Activated CD4-positive, alpha-beta T cell treated with anti-CD3 and anti-CD28 coated beads for 1 hour (primary cell): ENCODE data around the gene DIAPH1.
"Not testable (repeated sequence)": the region's sequence is repeated elsewhere in the genome, so short reads cannot be mapped to it uniquely, and the experiment has no call there.

Experiments
- DNase-seq: peaks from one replicate; pipeline ENCODE4 v3.0.0-alpha.2; 2020

Gene DIAPH1

GRCh38 chr5:141639357-141640050 is 20.7 kb upstream of the DIAPH1 start:
- DNase-seq: no peak

DNA sequence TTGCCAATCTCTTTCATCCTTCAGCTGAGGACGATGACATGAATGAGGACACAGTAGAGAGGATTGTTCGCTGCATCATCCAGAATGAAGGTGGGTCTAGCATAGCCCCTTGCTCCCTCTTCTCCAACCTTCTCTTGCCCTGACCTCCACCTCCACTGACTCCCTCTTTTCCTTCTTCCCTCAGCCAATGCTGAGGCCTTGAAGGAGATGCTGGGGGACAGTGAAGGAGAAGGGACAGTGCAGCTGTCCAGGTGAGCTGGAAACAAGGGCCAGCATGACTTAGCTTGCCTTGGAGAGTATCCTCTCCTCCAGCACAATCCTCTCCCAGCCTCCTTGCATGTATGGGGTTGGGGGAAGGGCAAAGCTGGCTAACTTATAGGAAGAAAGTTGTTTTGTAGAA is 20.0 kb upstream of the DIAPH1 start:
- DNase-seq: no peak

GRCh38 chr5:141637767-141638419 is 19.1 kb upstream of the DIAPH1 start:
- peak; percentile 31 for DNase-seq

- peak; percentile 30 for DNase-seq
These were observed 18.4 kb upstream of the DIAPH1 start for GRCh38 chr5:141637123-141637766.

- peak; percentile 90 for DNase-seq
These were observed 17.8 kb upstream of the DIAPH1 start, which contains the start of the genes HDAC3 and RELL2 for GRCh38 chr5:141636413-141637122. Gene HDAC3, minus strand, starts transcription at chr5:141636849. Its CDS starts 59 bp downstream, at chr5:141636790. Gene RELL2, plus strand, starts transcription at chr5:141636997. Its CDS starts 1,229 bp downstream, at chr5:141638226.

DNA sequence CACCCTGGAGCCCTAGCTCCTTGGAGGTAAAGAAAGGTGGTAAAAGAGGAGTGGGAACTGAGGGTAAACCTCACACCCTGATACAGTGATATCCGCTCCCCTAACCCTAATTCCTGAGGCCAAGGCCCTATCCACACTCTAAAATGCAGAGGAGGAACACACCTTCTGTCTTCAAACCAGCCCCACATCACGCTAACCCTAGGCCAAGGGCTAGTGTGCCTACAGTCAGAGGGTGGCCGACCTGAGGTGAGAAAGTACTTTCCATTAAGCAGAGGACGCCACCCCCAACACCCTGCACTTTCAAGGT is 17.3 kb upstream of the DIAPH1 start:
- no peak for DNase-seq

GRCh38 chr5:141635646-141636045 is 16.8 kb upstream of the DIAPH1 start:
- DNase-seq: no peak

DNA sequence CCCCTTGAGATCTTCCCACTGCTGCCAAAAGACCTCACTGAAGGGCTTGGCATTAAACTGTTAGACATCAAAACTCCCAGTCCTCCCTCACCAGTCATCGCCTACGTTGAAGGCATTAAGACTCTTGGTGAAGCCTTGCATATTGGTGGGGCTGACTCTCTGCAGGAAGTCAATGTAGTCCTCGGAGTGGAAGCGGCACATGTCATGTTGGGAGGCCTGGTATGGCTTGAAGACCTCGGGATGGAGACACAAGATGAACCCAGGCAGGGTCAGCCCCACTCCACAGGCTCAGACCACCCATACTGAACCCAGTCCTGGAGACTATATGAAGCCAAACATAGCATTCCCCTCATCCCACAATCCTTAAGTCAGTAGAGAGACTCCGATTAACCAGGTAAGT is 15.9 kb upstream of the DIAPH1 start:
- DNase-seq: no peak

- DNase-seq: no peak
These were observed 15.2 kb upstream of the DIAPH1 start for GRCh38 chr5:141633871-141634561.

- DNase-seq: no peak
These were observed 13.8 kb upstream of the DIAPH1 start for GRCh38 chr5:141632650-141633049.

DNA sequence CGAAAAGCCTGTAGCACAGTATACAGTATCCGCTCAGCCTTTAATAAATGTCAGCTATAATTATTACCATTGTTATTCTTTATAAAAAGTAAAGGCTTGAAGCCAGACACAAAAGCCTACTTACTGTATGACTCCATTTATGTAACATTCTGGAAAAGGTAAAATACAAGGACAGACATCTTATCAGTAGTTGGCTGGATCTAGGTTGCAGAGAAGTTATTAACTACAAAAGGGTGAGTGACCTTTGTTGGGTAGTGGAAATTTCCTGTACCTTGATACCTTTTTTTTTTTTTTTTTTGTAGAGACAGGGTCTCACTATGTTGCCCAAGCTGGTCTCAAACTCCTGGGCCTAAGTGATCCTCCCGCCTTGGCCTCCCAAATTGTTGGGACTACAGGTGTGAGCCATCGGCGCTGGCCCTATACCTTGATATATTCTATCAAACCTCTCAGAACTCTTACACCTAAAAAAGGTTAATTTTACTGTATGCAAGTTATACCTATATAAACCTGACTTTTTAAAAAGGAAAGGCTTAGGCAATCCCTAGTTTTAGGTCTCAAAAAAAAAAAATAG is 11.9 kb upstream of the DIAPH1 start:
- DNase-seq: no peak

DNA sequence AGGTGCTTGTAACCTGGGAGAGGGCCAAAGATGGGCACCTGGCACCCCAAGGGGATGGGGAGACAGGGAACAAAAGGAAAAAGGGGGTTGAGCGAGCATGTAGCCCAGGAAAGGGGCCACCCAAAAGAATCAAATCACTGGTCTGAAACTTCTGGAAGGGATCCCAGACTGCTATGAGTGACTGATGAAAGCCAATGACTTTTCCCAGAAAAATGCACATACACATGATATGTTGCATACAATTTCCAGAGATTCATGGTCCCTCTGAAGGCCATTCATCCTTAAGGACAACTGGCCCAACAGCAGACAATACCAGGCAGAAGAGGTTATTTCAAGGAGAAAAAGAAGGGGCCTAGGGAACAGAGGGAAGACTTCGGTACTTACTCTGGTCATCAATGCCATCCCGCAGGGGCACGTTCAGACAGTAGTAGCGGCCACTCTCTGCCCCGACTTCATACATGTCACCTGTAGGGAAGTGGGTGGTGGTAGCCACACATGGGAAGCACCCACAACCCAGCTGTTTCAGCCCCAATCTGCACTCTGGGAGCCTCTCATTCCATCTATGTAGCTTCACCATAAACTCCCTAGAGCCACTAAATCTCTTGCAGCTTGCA is 9.5 kb upstream of the DIAPH1 start:
- no peak for DNase-seq

DNA sequence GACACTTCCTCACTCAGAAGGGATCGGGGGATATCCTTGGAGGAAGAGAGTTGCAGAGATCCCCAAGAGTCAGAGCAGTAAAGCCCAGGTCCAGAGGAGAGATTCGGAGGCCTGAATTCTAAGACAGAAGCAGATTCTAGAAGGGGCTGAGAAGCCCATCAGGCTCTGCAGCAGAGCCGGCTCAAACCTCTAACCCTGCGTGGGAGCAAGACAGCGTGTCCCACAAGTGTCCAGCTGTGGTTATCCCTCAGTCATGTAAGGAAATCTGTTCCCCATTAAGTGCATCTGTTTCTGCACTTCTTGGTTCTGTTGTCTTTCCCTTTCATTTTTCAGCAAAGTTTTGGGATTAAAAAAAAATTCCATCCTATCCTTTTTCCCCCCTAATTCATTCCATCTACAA is 4.8 kb upstream of the DIAPH1 start:
- DNase-seq: no peak

GRCh38 chr5:141623186-141623585 is 4.4 kb upstream of the DIAPH1 start:
- DNase-seq: no peak

- peak; percentile 20 for DNase-seq
These were observed 583 bp downstream of the DIAPH1 start for GRCh38 chr5:141618030-141618803.

- DNase-seq: no peak
These were observed 1.1 kb downstream of the DIAPH1 start for GRCh38 chr5:141617682-141618029.

GRCh38 chr5:141617128-141617527 is 1.7 kb downstream of the DIAPH1 start:
- no peak for DNase-seq

DNA sequence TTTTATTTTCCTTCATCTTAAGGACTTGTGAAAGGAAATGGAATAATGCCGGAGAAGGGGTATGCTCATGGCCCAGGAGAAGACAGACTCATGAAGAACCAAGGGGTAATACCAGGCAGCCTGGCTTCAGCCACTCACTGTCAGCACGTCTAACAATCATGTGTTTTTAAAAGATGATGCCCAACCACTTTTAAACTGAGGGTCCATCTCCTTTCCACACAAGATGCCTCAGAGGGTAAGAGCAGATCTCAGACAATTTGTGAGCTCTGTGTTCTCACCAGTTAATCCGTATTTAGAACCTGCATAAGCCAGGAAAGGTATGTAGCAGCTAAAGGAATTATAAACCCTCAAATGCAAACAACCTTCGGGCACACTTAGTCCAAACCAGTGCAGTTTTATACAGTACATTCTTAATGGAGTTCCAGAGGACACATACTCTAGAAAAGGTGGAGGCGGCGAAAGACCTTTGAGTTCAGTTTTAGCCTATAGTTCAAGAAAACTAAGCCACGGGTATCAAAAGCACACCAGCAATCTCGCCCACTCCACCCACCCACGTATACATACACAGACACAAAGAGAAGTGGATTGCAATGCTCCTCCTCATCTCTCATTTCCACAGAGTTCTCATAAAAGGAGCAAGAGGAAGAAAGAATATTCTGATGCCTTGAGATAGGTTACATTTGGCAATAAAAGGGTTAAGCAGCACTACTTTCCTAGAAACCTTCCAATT is 2.6 kb downstream of the DIAPH1 start:
- DNase-seq: no peak

- DNase-seq: no peak
These were observed 5.5 kb downstream of the DIAPH1 start for GRCh38 chr5:141613344-141613743.

GRCh38 chr5:141611289-141611688 is 7.5 kb downstream of the DIAPH1 start:
- DNase-seq: no peak

DNA sequence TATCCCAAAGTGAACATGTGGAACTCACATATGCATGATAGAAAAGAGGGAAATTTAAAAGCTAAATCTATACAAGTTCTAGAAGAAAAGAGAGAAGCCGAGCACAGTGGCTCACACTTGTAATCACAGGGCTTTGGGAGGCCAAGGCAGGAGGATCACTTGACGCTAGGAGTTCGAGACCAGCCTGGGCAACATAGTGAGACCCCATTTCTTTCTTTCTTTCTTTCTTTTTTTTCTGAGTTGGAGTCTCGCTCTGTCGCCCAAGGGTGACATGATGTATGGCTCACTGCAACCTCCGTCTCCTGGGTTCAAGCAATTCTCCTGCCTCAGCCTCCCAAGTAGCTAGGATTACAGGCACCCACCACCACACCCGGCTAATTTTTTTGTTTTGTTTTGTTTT is 8.9 kb downstream of the DIAPH1 start:
- DNase-seq: not testable (repeated sequence)
